T-helper 2 cell (primary cell): ENCODE data around the gene C1QTNF2.
A peak's percentile ranks its signal among the peaks of the same experiment; 100 is the strongest.

Experiments
- DNase-seq, 5 experiments: peaks; one replicate each; pipeline versions ENCODE4 v3.0.0 to v3.0.0-alpha.2; 2012 to 2022
- total RNA-seq, 2 donors: gene quantifications; one replicate each; lab custom pipeline; 2026; lab: John Stamatoyannopoulos, UW

The C1QTNF2 gene
- 0 reads per million in 2 donors for total RNA-seq

GRCh38 chr5:160369990-160370712 lies at the start of gene C1QTNF2:
Gene C1QTNF2, minus strand, starts transcription at chr5:160370626. Its CDS starts 15,615 bp downstream, at chr5:160355011.
- no peak for DNase-seq

DNA sequence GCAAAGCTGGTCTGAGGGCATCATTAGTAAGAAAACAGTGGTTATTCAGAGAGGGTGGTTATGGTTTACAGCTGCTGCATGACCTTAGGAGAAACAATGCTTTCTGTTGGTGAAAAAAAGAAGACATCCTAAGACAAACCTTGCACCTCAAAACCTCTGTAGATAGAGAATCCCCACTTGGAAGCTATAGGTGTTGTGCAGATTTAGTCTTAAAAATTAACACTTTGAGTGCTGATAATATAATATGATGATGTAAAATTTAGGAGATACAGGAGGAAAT lies 49.8 kb upstream of the C1QTNF2 start:
- peak in 1 of 5 experiments; percentile 45 for DNase-seq

DNA sequence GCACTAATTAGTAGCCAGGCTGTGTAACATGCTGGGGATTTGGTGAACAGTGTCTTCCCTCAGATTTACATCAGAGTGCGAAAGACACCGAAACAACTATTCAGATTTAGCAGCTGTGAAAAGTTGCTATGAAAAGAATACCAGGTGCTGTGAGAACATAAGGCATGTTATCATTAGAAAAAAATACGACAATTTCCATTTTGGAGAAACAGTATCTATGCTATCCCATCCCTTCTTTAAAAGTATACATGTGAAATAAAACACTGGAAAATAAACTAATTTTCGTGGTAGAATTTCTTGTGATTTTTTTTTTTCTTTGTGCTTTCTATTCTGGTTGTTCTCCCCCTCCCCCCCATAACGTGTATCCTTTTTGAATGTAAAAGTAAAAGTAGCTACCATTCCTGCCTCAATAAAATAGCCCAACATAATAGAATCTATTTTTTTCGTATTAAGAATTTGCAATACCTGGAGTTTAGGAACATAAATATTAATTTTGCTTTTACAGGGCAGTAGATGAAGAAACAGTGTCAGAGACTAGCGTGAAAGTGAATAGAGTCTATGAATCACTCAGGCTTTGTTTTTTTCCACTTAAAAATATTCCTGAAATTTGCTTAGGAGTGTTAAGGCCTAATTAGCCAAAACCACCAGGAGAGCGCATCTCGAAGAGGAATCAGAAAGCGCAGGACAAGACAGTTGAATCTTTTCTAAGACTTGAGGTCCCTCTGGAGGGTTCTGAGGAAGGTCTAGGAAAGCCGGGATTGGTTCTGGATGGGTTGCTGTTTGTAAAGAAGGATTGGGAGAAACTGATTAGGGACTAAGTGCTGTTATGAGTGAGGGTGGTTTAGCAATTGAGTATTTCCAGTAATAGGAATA lies 49.3 kb upstream of the C1QTNF2 start:
- DNase-seq, result no peak

GRCh38 chr5:160418561-160419457 lies 48.4 kb upstream of the C1QTNF2 start, which contains the start of gene SLU7:
Gene SLU7, minus strand, starts transcription at chr5:160419081. Its CDS starts 3,787 bp downstream, at chr5:160415294.
- DNase-seq, result peak; percentile 82 to 96 (median 90)

DNA sequence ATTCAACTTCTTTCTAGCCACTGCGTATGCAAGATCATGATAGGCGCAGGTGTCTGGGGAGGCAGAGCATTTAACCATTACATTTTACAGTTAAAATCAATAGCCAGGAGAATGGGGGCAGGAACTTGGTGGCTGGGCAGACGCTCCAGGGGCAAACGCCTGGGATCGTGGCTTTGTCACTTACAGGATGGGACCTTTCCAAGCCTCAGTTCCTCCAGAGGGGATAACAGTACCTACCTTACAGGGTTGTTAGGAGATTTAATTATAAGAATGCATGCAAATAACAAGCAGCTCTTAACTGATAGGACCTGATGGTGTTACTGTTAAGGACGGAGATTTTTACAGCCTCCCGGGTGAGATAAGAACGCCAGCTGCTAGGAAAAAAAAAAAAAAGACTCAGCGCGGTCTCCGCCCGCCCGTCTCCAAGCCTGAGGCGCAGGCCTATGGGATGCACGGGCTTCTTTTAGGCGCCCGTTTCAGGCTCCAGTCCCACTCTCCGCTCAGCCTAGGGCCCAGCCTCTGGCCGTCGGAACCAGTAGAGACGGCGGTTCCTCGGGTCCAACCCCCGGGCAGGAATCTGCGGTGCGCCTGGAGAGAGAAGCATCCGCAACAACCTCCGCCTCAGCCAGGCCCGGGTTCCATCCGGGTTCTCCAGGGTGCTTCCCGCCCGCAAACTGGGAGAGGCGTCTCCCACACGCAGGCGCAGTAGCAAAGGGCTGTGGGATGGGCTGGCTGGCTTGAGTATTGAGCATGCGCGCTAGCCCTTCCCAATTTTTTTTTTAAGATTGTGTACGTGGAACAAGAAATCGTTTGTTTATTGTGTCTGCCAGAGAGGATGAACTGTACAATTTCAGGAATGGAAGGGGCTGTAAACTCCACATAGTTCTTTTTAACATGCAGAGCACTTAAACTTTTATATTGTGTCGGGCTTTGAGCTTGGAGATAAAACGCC lies 29.3 kb upstream of the C1QTNF2 start, which contains the start of gene FAM200C:
Gene FAM200C (minus strand): TSS at position 653 of the 952 bp plus-strand sequence. CDS start 4,564 bp downstream, outside the sequence.
- DNase-seq, result peak; percentile 28 to 78 (median 46)

- DNase-seq, result peak in 1 of 5 experiments; percentile 26
These were observed 28.4 kb upstream of the C1QTNF2 start for GRCh38 chr5:160398806-160399205.

GRCh38 chr5:160397492-160397891 lies 27.1 kb upstream of the C1QTNF2 start:
- no peak for DNase-seq

- DNase-seq, result no peak
These were observed 24.7 kb upstream of the C1QTNF2 start for GRCh38 chr5:160395111-160395510.

DNA sequence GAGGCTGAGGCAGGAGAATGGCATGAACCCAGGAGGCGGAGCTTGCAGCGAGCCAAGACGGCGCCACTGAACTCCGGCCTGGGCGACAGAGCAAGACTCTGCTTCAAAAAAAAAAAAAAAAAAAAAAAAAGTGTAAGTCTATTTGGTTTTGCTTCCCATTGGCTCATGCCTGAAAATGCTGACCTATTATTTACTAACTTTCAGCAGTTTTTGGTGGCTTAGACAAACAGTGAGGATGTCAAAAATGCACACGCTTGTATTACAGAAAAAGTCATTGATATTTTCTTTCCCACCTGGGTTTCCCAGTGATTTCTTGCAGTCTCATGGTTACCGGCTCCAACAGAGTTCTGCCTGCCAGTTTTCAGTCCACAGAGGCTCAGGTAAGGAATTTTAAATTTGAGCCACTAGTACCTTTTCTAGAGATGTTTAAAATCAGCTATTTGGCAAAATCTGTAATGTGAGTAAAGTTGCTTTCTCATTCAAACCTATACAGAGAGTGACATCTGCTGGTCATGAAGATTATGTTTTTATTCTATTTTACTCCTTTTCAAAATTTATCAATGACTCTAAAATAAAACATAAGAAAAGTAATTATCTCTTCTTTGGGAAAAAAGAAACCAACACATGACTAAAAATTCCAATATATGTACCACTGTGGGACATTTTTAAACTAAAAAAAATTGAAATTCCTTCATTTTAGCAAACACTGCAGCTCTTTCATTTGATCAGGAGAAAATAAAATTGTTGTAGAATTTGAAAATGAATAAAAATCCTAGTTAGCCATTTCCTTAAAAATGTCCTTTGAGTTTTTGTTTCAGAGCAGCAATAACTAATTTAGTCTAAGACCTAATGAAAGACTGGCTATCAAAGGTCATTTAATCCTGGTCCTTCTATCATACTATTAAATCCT lies 20.6 kb upstream of the C1QTNF2 start:
- peak in 1 of 5 experiments; percentile 29 for DNase-seq

DNA sequence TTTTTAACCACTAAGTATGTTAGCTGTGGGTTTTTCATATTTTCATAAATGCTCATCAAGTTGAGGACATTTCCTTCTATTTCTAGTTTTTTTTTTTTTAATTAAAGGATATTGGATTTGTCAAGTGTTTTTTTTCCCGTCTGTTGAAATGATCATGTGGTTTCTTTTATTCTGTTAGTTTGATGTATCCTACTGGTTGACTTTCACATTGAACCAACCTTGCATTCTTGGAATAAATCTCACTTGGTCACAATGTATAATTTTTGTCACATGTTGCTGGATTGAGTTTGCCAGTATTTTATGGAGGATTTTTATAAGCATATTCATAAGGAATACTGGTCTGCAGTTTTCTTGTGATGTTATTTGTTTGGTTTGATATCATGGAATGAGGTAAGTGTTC lies 17.0 kb upstream of the C1QTNF2 start:
- DNase-seq, result no peak

GRCh38 chr5:160385496-160385895 lies 15.1 kb upstream of the C1QTNF2 start:
- DNase-seq, result no peak

GRCh38 chr5:160384681-160385080 lies 14.3 kb upstream of the C1QTNF2 start:
- no peak for DNase-seq

DNA sequence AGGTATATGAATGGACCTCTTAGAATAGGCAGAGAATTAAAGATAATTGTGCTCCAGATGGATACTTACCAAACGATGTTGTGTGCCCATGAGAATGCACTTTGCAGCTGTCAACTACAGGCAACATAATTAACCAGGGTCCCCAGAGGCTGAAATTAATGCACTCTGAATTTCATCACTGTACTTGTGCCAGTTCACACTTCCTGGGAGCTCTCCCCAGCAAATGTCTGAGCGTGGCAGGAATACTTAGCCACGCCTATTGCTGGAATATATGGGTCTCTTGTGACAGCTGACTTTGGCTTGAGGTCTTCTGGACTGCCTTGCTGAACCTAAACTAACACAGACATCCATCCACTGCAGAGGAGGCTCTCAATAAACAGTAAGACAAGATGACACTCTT lies 11.9 kb upstream of the C1QTNF2 start:
- no peak for DNase-seq

GRCh38 chr5:160380041-160380440 lies 9.6 kb upstream of the C1QTNF2 start:
- DNase-seq, result no peak

- no peak for DNase-seq
These were observed 9.1 kb upstream of the C1QTNF2 start for GRCh38 chr5:160379511-160379910.

GRCh38 chr5:160378330-160378729 lies 7.9 kb upstream of the C1QTNF2 start:
- no peak for DNase-seq

GRCh38 chr5:160377651-160378050 lies 7.2 kb upstream of the C1QTNF2 start:
- no peak for DNase-seq

DNA sequence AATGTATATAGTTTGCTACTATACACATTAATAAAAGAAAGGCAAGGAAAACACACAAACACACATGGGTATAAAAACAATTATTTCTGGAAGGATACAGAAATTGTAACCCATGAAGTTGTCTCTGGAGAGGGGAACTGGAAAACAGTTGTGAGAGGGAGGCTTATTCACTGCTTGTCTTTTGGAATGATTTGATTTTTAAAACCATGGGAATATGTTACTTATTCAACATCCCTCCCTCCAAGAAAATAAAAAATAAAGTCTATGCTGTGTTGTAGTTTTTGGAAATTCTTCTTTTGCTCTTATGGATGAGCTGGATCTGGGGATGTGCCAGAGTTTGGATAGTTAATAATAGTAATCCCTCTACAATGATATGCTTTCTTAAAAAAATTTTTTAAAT lies 6.0 kb upstream of the C1QTNF2 start:
- DNase-seq, result no peak

DNA sequence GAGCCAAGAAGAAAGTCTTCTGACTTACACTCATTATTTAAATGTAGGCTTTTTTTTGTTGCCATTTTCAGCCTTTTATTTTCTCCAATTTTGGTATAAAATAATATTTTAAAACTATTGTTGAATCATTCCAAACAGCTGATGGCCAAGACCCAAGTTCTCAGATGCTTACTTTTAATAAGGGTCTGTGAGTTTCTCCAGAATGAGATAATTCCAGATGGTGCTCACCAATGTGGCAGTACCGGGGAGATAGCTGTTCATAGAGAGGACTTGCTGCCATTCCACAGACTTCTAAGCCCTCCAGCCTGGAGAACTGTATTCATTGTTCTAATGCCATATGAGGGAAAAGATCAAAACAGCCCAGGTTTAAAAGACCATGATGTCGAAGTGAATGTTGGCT lies 5.3 kb upstream of the C1QTNF2 start:
- no peak for DNase-seq

DNA sequence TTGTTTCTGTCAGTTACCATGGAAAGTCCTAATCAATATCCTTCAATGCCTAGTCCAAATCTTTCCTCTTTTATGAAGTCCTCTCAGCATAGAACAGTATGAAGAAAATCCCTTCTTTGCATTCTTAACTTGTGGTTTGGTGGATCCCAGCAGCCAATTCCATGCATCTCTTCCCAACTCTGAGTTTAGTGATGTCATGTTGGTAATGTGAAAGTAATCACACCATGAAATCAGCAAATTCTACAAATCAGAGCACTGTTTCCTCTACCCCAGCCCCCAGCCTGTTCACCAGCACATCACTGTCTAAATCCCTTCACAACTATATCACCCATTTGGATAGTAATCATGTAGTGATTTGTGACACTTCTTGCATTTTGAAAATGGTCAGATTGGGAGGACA lies 4.7 kb upstream of the C1QTNF2 start:
- DNase-seq, result no peak
